Measurements from ENCODE around the gene SH3RF3. TPM values are rescaled to one million over a fixed set of nuclear protein-coding genes. Genes with fewer than 3 reads are reported as not detected.

SH3RF3 gene
- total RNA-seq, 1 donor from 2014 or later, result 35.8 TPM

- DNase-seq (ENCODE audit: extremely low read depth, low read depth, low spot score), result no peak
Measured at GRCh38 chr2:109345091-109345490, 216.1 kb downstream of the SH3RF3 start.

GRCh38 chr2:109345653-109346480 is 216.9 kb downstream of the SH3RF3 start:
- no peak for DNase-seq (ENCODE audit: extremely low read depth, low read depth, low spot score)

- DNase-seq (ENCODE audit: extremely low read depth, low read depth, low spot score), result no peak
Measured at GRCh38 chr2:109346601-109347228, 217.7 kb downstream of the SH3RF3 start.

GRCh38 chr2:109347626-109348025 is 218.6 kb downstream of the SH3RF3 start:
- DNase-seq (ENCODE audit: extremely low read depth, low read depth, low spot score), result no peak

- no peak for DNase-seq (ENCODE audit: extremely low read depth, low read depth, low spot score)
Measured at GRCh38 chr2:109348190-109348589, 219.2 kb downstream of the SH3RF3 start.

GRCh38 chr2:109348671-109349502 is 219.9 kb downstream of the SH3RF3 start:
- DNase-seq (ENCODE audit: extremely low read depth, low read depth, low spot score), result no peak

- no peak for DNase-seq (ENCODE audit: extremely low read depth, low read depth, low spot score)
Measured at GRCh38 chr2:109349503-109350465, 220.8 kb downstream of the SH3RF3 start.

GRCh38 chr2:109350526-109350925 is 221.5 kb downstream of the SH3RF3 start:
- DNase-seq (ENCODE audit: extremely low read depth, low read depth, low spot score), result no peak

- DNase-seq (ENCODE audit: extremely low read depth, low read depth, low spot score), result no peak
Measured at GRCh38 chr2:109351164-109351756, 222.3 kb downstream of the SH3RF3 start.

GRCh38 chr2:109352056-109352897 is 223.3 kb downstream of the SH3RF3 start:
- DNase-seq (ENCODE audit: extremely low read depth, low read depth, low spot score), result no peak

- DNase-seq (ENCODE audit: extremely low read depth, low read depth, low spot score), result no peak
Measured at GRCh38 chr2:109352898-109353689, 224.1 kb downstream of the SH3RF3 start.

- no peak for DNase-seq (ENCODE audit: extremely low read depth, low read depth, low spot score)
Measured at GRCh38 chr2:109353806-109354745, 225.1 kb downstream of the SH3RF3 start.

- DNase-seq (ENCODE audit: extremely low read depth, low read depth, low spot score), result no peak
Measured at GRCh38 chr2:109355192-109355843, 226.3 kb downstream of the SH3RF3 start.

- DNase-seq (ENCODE audit: extremely low read depth, low read depth, low spot score), result no peak
Measured at GRCh38 chr2:109356324-109357035, 227.5 kb downstream of the SH3RF3 start.

GRCh38 chr2:109364217-109364616 is 235.2 kb downstream of the SH3RF3 start:
- DNase-seq (ENCODE audit: extremely low read depth, low read depth, low spot score), result no peak

- no peak for DNase-seq (ENCODE audit: extremely low read depth, low read depth, low spot score)
Measured at GRCh38 chr2:109365131-109365530, 236.1 kb downstream of the SH3RF3 start.
